ENCODE data around the gene SHLD2. TPM values are rescaled to one million over a fixed set of nuclear protein-coding genes. Genes with fewer than 3 reads are reported as not detected.
"Not testable (repeated sequence)": the region's sequence is repeated elsewhere in the genome, so short reads cannot be mapped to it uniquely, and the experiment has no call there.

Gene SHLD2
- 10 to 100 TPM; 44.9 to 46.2 TPM for total RNA-seq

- POLR2A ChIA-PET = no interaction called here
- CTCF ChIA-PET = no interaction called here
Measured at GRCh38 chr10:87094373-87095235, at the start of gene SHLD2, which contains the start of gene GLUD1. TSS of gene SHLD2 (plus strand) at chr10:87095206. CDS start at chr10:87151355, 56,149 bp downstream. TSS of gene GLUD1 (minus strand) at chr10:87094843. CDS start at chr10:87094769, 74 bp downstream.

- CTCF ChIA-PET = no interaction called here
- POLR2A ChIA-PET = no interaction called here
Measured at GRCh38 chr10:87045434-87045938, 49.5 kb upstream of the SHLD2 start.

GRCh38 chr10:87053111-87053510, 41.9 kb upstream of the SHLD2 start:
- ChIA-PET POLR2A (no interaction called here), CTCF (no interaction called here)

DNA sequence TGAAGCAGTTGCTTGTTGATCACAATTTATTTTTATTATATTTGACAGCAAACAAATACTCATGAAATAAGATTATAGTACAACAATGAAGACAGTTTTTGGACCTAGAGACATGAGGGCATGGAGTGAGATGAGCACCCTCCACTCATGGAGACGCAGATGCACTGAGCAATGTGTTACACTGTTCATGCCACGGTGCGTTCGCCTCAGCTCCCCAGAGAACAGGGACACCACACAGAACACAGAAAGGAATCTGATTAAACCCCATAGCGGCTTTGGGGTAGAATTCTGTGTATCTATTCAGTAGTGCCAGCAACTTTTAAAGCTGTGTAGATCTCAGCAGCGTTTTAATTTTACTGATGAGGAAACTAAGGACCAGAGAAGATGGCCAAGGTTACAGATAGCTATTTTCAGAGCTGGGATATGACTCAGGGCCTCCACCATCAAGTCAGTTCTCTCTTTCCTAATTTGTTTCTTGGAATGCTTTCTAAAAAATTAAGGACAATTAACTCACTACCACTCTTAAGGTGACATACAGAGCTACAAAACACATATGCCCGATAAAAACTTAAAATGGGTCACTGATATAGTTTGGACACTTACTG, 41.3 kb upstream of the SHLD2 start:
- ChIA-PET CTCF (no interaction called here), POLR2A (no interaction called here)

- CTCF ChIA-PET = no interaction called here
- POLR2A ChIA-PET = no interaction called here
Measured at GRCh38 chr10:87054373-87055295, 40.4 kb upstream of the SHLD2 start.

GRCh38 chr10:87058171-87058570, 36.8 kb upstream of the SHLD2 start:
- CTCF ChIA-PET = no interaction called here
- POLR2A ChIA-PET = no interaction called here

DNA sequence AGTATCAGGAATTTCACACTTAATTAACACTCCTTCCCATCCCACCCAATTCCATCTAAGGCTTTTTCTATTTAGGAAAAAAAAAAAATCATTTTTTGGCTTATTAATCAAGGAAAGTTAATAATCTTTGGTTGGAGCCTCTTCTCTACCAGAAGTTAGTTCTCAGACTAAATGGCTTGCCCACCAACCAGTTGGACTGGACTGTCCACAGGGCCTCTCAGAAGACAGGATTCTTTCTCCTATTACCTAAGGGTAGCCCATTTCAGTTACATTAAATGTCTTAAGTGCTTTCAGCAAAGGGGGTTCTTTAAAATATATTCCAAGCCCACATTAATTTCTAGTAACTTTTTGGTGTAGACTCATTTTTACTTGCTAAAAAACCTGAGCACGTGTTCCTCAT, 35.6 kb upstream of the SHLD2 start:
- CTCF ChIA-PET = interaction anchor here (0.7 kb wide), 1 partner anchor 90 kb away, joined by 3 read pairs; no protein-coding TSS in a partner anchor
- POLR2A ChIA-PET = no interaction called here

- ChIA-PET POLR2A (interaction anchor here (0.6 kb wide), 1 partner anchor 16 kb away, joined by 3 read pairs; no protein-coding TSS in a partner anchor), CTCF (no interaction called here)
Measured at GRCh38 chr10:87060280-87060928, 34.6 kb upstream of the SHLD2 start.

- ChIA-PET CTCF (no interaction called here), POLR2A (no interaction called here)
Measured at GRCh38 chr10:87064651-87065050, 30.4 kb upstream of the SHLD2 start.

DNA sequence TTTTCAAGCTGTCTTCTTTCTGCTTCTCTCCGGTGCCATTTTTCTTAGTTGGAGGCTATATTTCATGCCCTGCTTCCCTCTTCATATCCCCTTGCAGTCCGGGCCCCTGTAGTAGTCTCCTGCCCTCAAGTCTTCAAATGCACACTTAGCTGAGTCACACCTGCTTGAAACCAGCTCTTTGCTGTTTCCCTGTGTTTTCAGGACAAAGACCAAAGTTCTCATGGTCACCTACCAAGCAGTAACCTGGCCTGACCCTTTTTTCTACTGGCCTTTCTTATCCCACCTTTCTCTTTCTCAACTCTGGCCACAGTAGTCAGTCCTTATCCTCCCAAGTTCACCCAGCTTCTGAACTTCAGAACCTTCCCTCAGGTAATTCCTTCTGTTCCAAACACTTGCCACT, 28.8 kb upstream of the SHLD2 start:
- POLR2A ChIA-PET = no interaction called here
- CTCF ChIA-PET = interaction anchor here (0.9 kb wide), 1 partner anchor 127 kb away, joined by 5 read pairs; no protein-coding TSS in a partner anchor

GRCh38 chr10:87066865-87067264, 28.1 kb upstream of the SHLD2 start:
- ChIA-PET POLR2A (no interaction called here), CTCF (interaction anchor here (0.9 kb wide), 1 partner anchor 128 kb away, joined by 5 read pairs; no protein-coding TSS in a partner anchor)

DNA sequence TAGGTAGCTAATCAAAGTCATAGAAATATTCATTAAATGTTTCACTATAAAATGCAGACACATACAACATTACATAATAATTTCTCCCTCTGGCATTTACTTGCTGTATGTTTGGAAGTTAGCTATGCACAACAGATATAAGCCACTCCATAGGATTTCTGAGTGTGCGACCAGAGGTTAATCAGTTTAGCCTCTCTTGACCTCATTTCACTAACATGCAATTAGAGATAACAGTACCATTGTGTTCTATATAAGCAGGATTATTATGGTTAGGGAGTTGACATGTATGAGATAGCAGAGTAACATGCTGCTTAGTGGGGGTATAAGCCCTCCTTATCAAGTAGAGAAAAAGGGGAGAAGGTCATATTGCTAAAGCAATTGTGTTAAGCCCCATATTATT, 26.7 kb upstream of the SHLD2 start:
- ChIA-PET POLR2A (no interaction called here), CTCF (interaction anchor here (0.9 kb wide), 1 partner anchor 129 kb away, joined by 4 read pairs; no protein-coding TSS in a partner anchor)

DNA sequence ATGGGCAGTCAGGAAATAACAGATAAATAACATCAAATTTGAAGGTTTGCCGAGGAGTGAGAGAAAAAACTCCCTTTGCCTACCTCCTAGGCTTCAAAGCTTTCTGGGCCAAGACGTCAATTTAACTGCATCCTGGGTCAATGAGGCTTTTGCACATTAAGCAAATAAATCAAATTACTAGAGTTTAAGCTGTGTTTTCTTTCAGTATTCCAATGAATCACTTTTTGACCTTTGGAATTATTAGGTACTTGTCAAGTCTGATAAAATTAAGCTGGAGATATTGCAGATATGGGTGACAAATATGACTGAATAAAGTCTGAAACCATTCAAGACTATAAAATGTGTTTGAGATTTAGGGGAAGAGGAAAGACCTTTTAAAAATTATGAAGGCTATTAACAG, 22.6 kb upstream of the SHLD2 start:
- ChIA-PET POLR2A (interaction anchor here (0.9 kb wide), 1 partner anchor 23 kb away, joined by 3 read pairs; no protein-coding TSS in a partner anchor), CTCF (no interaction called here)

DNA sequence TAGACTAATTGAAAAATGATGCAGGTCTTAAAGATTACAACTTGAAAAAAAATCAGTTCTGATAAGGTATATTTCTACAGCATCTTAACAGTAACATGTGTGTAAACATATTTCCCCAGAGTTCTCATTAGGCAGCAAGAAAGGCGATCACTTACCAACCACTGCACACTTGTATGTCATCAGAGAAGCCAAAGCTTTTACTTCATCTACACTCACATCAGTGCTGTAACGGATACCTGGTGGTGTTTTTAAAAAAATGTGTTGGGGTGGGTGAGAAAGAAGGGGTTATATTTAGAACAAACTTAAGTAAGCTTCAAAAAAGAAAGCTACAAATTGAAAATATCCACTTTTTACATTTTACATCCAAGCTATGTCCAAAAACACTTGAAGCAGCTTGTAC, 18.6 kb upstream of the SHLD2 start:
- CTCF ChIA-PET = not testable (repeated sequence)

GRCh38 chr10:87079106-87079836, 15.7 kb upstream of the SHLD2 start:
- ChIA-PET POLR2A (no interaction called here), CTCF (no interaction called here)

More for the DNA sequence above, 18.6 kb upstream of the SHLD2 start:
- POLR2A ChIA-PET = interaction anchor here (0.7 kb wide), 1 partner anchor 16 kb away, joined by 3 read pairs; no protein-coding TSS in a partner anchor

DNA sequence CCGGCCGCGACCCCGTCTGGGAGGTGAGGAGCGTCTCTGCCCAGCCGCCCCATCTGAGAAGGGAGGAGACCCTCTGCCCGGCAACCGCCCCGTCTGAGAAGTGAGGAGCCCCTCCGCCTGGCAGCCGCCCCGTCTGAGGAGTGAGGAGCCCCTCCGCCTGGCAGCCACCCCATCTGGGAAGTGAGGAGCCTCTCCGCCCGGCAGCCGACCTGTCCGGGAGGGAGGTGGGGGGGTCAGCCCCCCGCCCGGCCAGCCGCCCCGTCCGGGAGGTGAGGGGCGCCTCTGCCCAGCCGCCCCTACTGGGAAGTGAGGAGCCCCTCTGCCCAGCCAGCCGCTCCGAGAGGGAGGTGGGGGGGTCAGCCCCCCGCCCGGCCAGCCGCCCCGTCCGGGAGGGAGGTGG, 14.4 kb upstream of the SHLD2 start:
- CTCF ChIA-PET = not testable (repeated sequence)

GRCh38 chr10:87081574-87081973, 13.4 kb upstream of the SHLD2 start:
- CTCF ChIA-PET = interaction anchor here (0.7 kb wide), 1 partner anchor 378 kb away, joined by 3 read pairs; no protein-coding TSS in a partner anchor
- POLR2A ChIA-PET = not testable (repeated sequence)

More for the DNA sequence above, 14.4 kb upstream of the SHLD2 start:
- POLR2A ChIA-PET = not testable (repeated sequence)

GRCh38 chr10:87082219-87082618, 12.8 kb upstream of the SHLD2 start:
- POLR2A ChIA-PET = not testable (repeated sequence)
- CTCF ChIA-PET = interaction anchor here (0.6 to 0.7 kb wide), 2 partner anchors 143 to 378 kb away, joined by 3 to 7 read pairs; no protein-coding TSS in a partner anchor

Measured in activated CD8-positive, alpha-beta memory T cell treated with anti-CD3 and anti-CD28 coated beads for 36 hours (primary cell).